ENCODE results near the gene MLF2.

The MLF2 gene

GRCh38 chr12:6752921-6753771 lies at the start of gene MLF2:
Gene MLF2, minus strand, starts transcription at chr12:6753141. Its CDS starts 807 bp downstream, at chr12:6752334.
- peak; percentile 94 to 95 for DNase-seq (ENCODE audit: extremely low read depth in 1 of 2, low read depth in 1 of 2)

GRCh38 chr12:6799147-6799546 lies 46.2 kb upstream of the MLF2 start:
- no peak for DNase-seq (ENCODE audit: extremely low read depth in 1 of 2, low read depth in 1 of 2)

- no peak for DNase-seq (ENCODE audit: extremely low read depth in 1 of 2, low read depth in 1 of 2)
Observed at GRCh38 chr12:6796576-6796975, 43.6 kb upstream of the MLF2 start.

GRCh38 chr12:6795088-6795487 lies 42.1 kb upstream of the MLF2 start:
- no peak for DNase-seq (ENCODE audit: extremely low read depth in 1 of 2, low read depth in 1 of 2)

- no peak for DNase-seq (ENCODE audit: extremely low read depth in 1 of 2, low read depth in 1 of 2)
Observed at GRCh38 chr12:6792522-6793201, 39.7 kb upstream of the MLF2 start.

- DNase-seq (ENCODE audit: extremely low read depth in 1 of 2, low read depth in 1 of 2) = no peak
Observed at GRCh38 chr12:6791931-6792520, 39.1 kb upstream of the MLF2 start.

GRCh38 chr12:6790496-6791150 lies 37.7 kb upstream of the MLF2 start:
- DNase-seq (ENCODE audit: extremely low read depth in 1 of 2, low read depth in 1 of 2) = no peak

- no peak for DNase-seq (ENCODE audit: extremely low read depth in 1 of 2, low read depth in 1 of 2)
Observed at GRCh38 chr12:6788972-6789924, 36.3 kb upstream of the MLF2 start, which contains the start of gene CD4. Gene CD4, plus strand, starts transcription at chr12:6789528. Its CDS starts 10,611 bp downstream, at chr12:6800139.

GRCh38 chr12:6787309-6787708 lies 34.4 kb upstream of the MLF2 start:
- DNase-seq (ENCODE audit: extremely low read depth in 1 of 2, low read depth in 1 of 2) = no peak

GRCh38 chr12:6786416-6787094 lies 33.6 kb upstream of the MLF2 start:
- DNase-seq (ENCODE audit: extremely low read depth in 1 of 2, low read depth in 1 of 2) = no peak

- no peak for DNase-seq (ENCODE audit: extremely low read depth in 1 of 2, low read depth in 1 of 2)
Observed at GRCh38 chr12:6784761-6785160, 31.8 kb upstream of the MLF2 start.

- DNase-seq (ENCODE audit: extremely low read depth in 1 of 2, low read depth in 1 of 2) = no peak
Observed at GRCh38 chr12:6784296-6784695, 31.4 kb upstream of the MLF2 start.

GRCh38 chr12:6783828-6784227 lies 30.9 kb upstream of the MLF2 start:
- DNase-seq (ENCODE audit: extremely low read depth in 1 of 2, low read depth in 1 of 2) = no peak

- no peak for DNase-seq (ENCODE audit: extremely low read depth in 1 of 2, low read depth in 1 of 2)
Observed at GRCh38 chr12:6782850-6783566, 30.1 kb upstream of the MLF2 start.

GRCh38 chr12:6782119-6782518 lies 29.2 kb upstream of the MLF2 start:
- DNase-seq (ENCODE audit: extremely low read depth in 1 of 2, low read depth in 1 of 2) = no peak

- DNase-seq (ENCODE audit: extremely low read depth in 1 of 2, low read depth in 1 of 2) = no peak
Observed at GRCh38 chr12:6780573-6780972, 27.6 kb upstream of the MLF2 start.

- no peak for DNase-seq (ENCODE audit: extremely low read depth in 1 of 2, low read depth in 1 of 2)
Observed at GRCh38 chr12:6779708-6780432, 26.9 kb upstream of the MLF2 start.

All from activated CD8-positive, alpha-beta memory T cell treated with anti-CD3 and anti-CD28 coated beads for 1 hour (primary cell).